H9 (cell line): ENCODE data around the gene STAMBP. TPM values are rescaled to one million over a fixed set of nuclear protein-coding genes. Genes with fewer than 3 reads are reported as not detected.

Experiments used
- DNase-seq: peaks from one replicate; pipeline ENCODE4 v3.0.0-alpha.2; 2017
- H2AFZ ChIP-seq: one replicate; pipeline ENCODE4 v1.6.1; 2013; ENCODE audit warnings: mild to moderate bottlenecking, low read length, control low read depth, moderate library complexity
- H2AK5ac ChIP-seq: 2 replicates; pipeline ENCODE4 v1.6.1; 2013; ENCODE audit warnings: low read length, control low read depth, mixed read lengths; ENCODE audit not compliant: insufficient read length
- H2BK120ac ChIP-seq: one replicate; pipeline ENCODE4 v1.6.1; 2013; ENCODE audit warnings: low read depth, mild to moderate bottlenecking, low read length, control low read depth, inconsistent platforms; ENCODE audit not compliant: poor library complexity, severe bottlenecking
- H2BK12ac ChIP-seq: 2 replicates; pipeline ENCODE4 v1.6.1; 2013; ENCODE audit warnings: low read length, control low read depth, mixed read lengths, low read depth; ENCODE audit not compliant: insufficient read length
- H2BK15ac ChIP-seq: 2 replicates; pipeline ENCODE4 v1.6.1; 2013; ENCODE audit warnings: low read depth, low read length, control low read depth
- H2BK20ac ChIP-seq: one replicate; pipeline ENCODE4 v1.6.1; 2013; ENCODE audit warnings: low read depth, mild to moderate bottlenecking, low read length, control low read depth, inconsistent platforms; ENCODE audit not compliant: poor library complexity, severe bottlenecking
- H2BK5ac ChIP-seq: 2 replicates; pipeline ENCODE4 v1.6.1; 2013; ENCODE audit warnings: low read length, control low read depth, mixed read lengths; ENCODE audit not compliant: insufficient read length
- H3K14ac ChIP-seq: 2 replicates; pipeline ENCODE4 v1.6.1; 2013; ENCODE audit warnings: low read length, control low read depth; ENCODE audit not compliant: insufficient read depth
- H3K18ac ChIP-seq: 2 replicates; pipeline ENCODE4 v1.6.1; 2013; ENCODE audit warnings: low read depth, mild to moderate bottlenecking, mixed read lengths, low read length, control low read depth; ENCODE audit not compliant: insufficient read length
- H3K23ac ChIP-seq: 2 replicates; pipeline ENCODE4 v1.6.1; 2013; ENCODE audit warnings: low read length, control low read depth, mixed read lengths, low read depth; ENCODE audit not compliant: insufficient read length
- H3K23me2 ChIP-seq: 2 replicates; pipeline ENCODE4 v1.6.1; 2013; ENCODE audit warnings: low read depth, mild to moderate bottlenecking, mixed read lengths, low read length, control low read depth; ENCODE audit not compliant: insufficient read length, poor library complexity, severe bottlenecking
- H3K27ac ChIP-seq: 2 replicates; pipeline ENCODE4 v1.5.1; 2013; ENCODE audit warnings: low read length, control low read depth, mixed read lengths, low read depth; ENCODE audit not compliant: insufficient read length
- H3K27me3 ChIP-seq: 2 replicates; pipeline ENCODE4 v1.6.1; 2013; ENCODE audit warnings: low read length, control low read depth, inconsistent platforms; ENCODE audit not compliant: insufficient read depth
- H3K4ac ChIP-seq: 2 replicates; pipeline ENCODE4 v1.6.1; 2013; ENCODE audit warnings: low read depth, mild to moderate bottlenecking, control low read depth, inconsistent platforms, low read length, moderate library complexity
- H3K4me1 ChIP-seq: 2 replicates; pipeline ENCODE4 v1.6.1; 2013; ENCODE audit warnings: low read length, control low read depth, inconsistent platforms; ENCODE audit not compliant: insufficient read depth
- H3K4me2 ChIP-seq: 2 replicates; pipeline ENCODE4 v1.6.1; 2013; ENCODE audit warnings: low read length, control low read depth, mixed read lengths; ENCODE audit not compliant: insufficient read length, insufficient read depth
- H3K56ac ChIP-seq: 2 replicates; pipeline ENCODE4 v1.6.1; 2013; ENCODE audit warnings: low read depth, mild to moderate bottlenecking, mixed read lengths, low read length, control low read depth; ENCODE audit not compliant: insufficient read length
- H3K79me1 ChIP-seq: 2 replicates; pipeline ENCODE4 v1.6.1; 2013; ENCODE audit warnings: low read depth, mild to moderate bottlenecking, moderate library complexity, low read length, control low read depth, inconsistent platforms; ENCODE audit not compliant: insufficient read depth, poor library complexity, severe bottlenecking
- H3K79me2 ChIP-seq: 2 replicates; pipeline ENCODE4 v1.6.1; 2013; ENCODE audit warnings: low read length, control low read depth, inconsistent platforms; ENCODE audit not compliant: insufficient read depth
- H3K9ac ChIP-seq: 2 replicates; pipeline ENCODE4 v1.6.1; 2013; ENCODE audit warnings: low read length, control low read depth, mixed read lengths; ENCODE audit not compliant: insufficient read length; ENCODE audit errors: extremely low read depth
- H3K9me3 ChIP-seq: one replicate; pipeline ENCODE4 v1.6.1; 2013; ENCODE audit warnings: low read depth, low read length, inconsistent platforms; ENCODE audit not compliant: control insufficient read depth
- H3T11ph ChIP-seq: one replicate; pipeline ENCODE4 v1.6.1; 2013; ENCODE audit warnings: mild to moderate bottlenecking, low read length, control low read depth, inconsistent platforms
- H4K20me1 ChIP-seq: one replicate; pipeline ENCODE4 v1.6.1; 2013; ENCODE audit not compliant: control insufficient read depth, insufficient read length, insufficient read depth
- H4K5ac ChIP-seq: 2 replicates; pipeline ENCODE4 v1.6.1; 2013; ENCODE audit warnings: low read depth, mild to moderate bottlenecking, mixed read lengths, low read length, control low read depth; ENCODE audit not compliant: insufficient read length
- H4K8ac ChIP-seq: replicated peaks from 2 replicates; pipeline ENCODE4 v1.6.1; 2013; ENCODE audit warnings: low read length, control low read depth, mixed read lengths, low read depth; ENCODE audit not compliant: insufficient read length
- H4K91ac ChIP-seq: 2 replicates; pipeline ENCODE4 v1.6.1; 2013; ENCODE audit warnings: low read depth, mild to moderate bottlenecking, moderate library complexity, mixed read lengths, low read length, control low read depth; ENCODE audit not compliant: insufficient read length
- H3K27ac Mint-ChIP-seq, 3 experiments: 2 replicates in 2 of 3; 3 replicates in 1 of 3; pipeline ENCODE4 v1.8.0; 2020 to 2021; ENCODE audit warnings: mixed read lengths in 3 of 3, mild to moderate bottlenecking in 1 of 3, moderate library complexity in 1 of 3
- H3K27me3 Mint-ChIP-seq: 2 replicates; pipeline ENCODE4 v1.8.0; 2021; ENCODE audit warnings: low read depth, mild to moderate bottlenecking, moderate library complexity, mixed read lengths
- H3K36me3 Mint-ChIP-seq, 3 experiments: 2 replicates in 2 of 3; 3 replicates in 1 of 3; pipeline ENCODE4 v1.8.0; 2020 to 2021; ENCODE audit warnings: low read depth in 3 of 3, mixed read lengths in 3 of 3; ENCODE audit not compliant: insufficient read depth in 1 of 3
- H3K4me1 Mint-ChIP-seq, 2 experiments: 2 replicates each; pipeline ENCODE4 v1.8.0; 2020; ENCODE audit warnings: mixed read lengths in 2 of 2
- H3K4me3 Mint-ChIP-seq, 2 experiments: 2 replicates in 1 of 2; 3 replicates in 1 of 2; pipeline ENCODE4 v1.8.0; 2020 to 2021; ENCODE audit warnings: mild to moderate bottlenecking in 2 of 2, mixed read lengths in 2 of 2, moderate library complexity in 1 of 2
- H3K9me3 Mint-ChIP-seq, 2 experiments: 2 replicates in 1 of 2; 3 replicates in 1 of 2; pipeline ENCODE4 v1.8.0; 2020; ENCODE audit warnings: mild to moderate bottlenecking in 2 of 2, mixed read lengths in 2 of 2, moderate library complexity in 1 of 2
- CTCF ChIP-seq: fragments of 200-600 bp; sonication (generic); conservative IDR thresholded peaks from 3 replicates; pipeline ENCODE4 v1.8.0; 2021; ENCODE audit warnings: antibody characterized with exemption, mild to moderate bottlenecking
- WGBS: extraction: QIAGEN DNeasy Blood & Tissue Kit; methylation state at CpG from one replicate; pipeline ENCODE4 v1.1.7; 2013; ENCODE audit warnings: missing lambda C conversion rate, low lambda C conversion rate, mixed read lengths; ENCODE audit not compliant: insufficient read length; ENCODE audit errors: extremely low coverage; 5-methylcytosine and 5-hydroxymethylcytosine counted together
- total RNA-seq: library from RNA; stranded (reverse); gene quantifications from 2 replicates; pipeline ENCODE4 v1.2.1, GENCODE V29; 2021

STAMBP gene
- total RNA-seq, 1 experiment from 2014 or later, result 45.5 TPM

- no peak overlapping the region for H2BK120ac ChIP-seq
- no peaks in the 10 kb centered on the region for H3K27me3 ChIP-seq
- no CpG with 5 or more reads among the region's 4 CpGs for WGBS
Measured at GRCh38 chr2:73917696-73918207, 89.0 kb downstream of the STAMBP start.

More at GRCh38 chr2:73917696-73918207, 89.0 kb downstream of the STAMBP start:
- no peak overlapping the region for H2BK12ac ChIP-seq
- no peaks in the 10 kb centered on the region for H3K9me3 ChIP-seq
- Mint-ChIP-seq H3K4me3 (no peak overlapping the region), H3K27ac (no peak overlapping the region), H3K4me1 (peaks cover 10% of the 10 kb centered on the region in 2 experiments), H3K9me3 (no peaks in the 10 kb centered on the region), H3K27me3 (peaks cover 9% of the 10 kb centered on the region), H3K36me3 (no peaks in the 10 kb centered on the region)
- H2BK15ac ChIP-seq, result no peak overlapping the region
- H4K20me1 ChIP-seq, result no peaks in the 10 kb centered on the region
- H3T11ph ChIP-seq, result no peak overlapping the region
- no peak overlapping the region for H2BK20ac ChIP-seq
- no peak overlapping the region for H3K56ac ChIP-seq
- no peak overlapping the region for H2AFZ ChIP-seq
- no peak for TF ChIP-seq CTCF
- H4K8ac ChIP-seq, result no peak overlapping the region
- H4K5ac ChIP-seq, result no peak overlapping the region
- no peak overlapping the region for H2AK5ac ChIP-seq
- no peaks in the 10 kb centered on the region for H3K79me2 ChIP-seq
- no peak overlapping the region for H3K14ac ChIP-seq
- H4K91ac ChIP-seq, result no peak overlapping the region
- H3K23ac ChIP-seq, result no peak overlapping the region
- H3K4ac ChIP-seq, result no peak overlapping the region
- no peak overlapping the region for H3K4me2 ChIP-seq
- H3K23me2 ChIP-seq, result no peaks in the 10 kb centered on the region
- H3K27ac ChIP-seq, result no peak overlapping the region
- H3K18ac ChIP-seq, result no peak overlapping the region
- no peak overlapping the region for H2BK5ac ChIP-seq
- H3K79me1 ChIP-seq, result no peaks in the 10 kb centered on the region
- H3K9ac ChIP-seq, result no peak overlapping the region
- no peak for DNase-seq
- no peaks in the 10 kb centered on the region for H3K4me1 ChIP-seq
